Neural progenitor cell (in vitro differentiated cells): ENCODE measurements around the gene MMP25. TPM values are rescaled to one million over a fixed set of nuclear protein-coding genes. Genes with fewer than 3 reads are reported as not detected.

ENCODE experiments used
- DNase-seq: peaks from one replicate; pipeline ENCODE4 v3.0.0-alpha.2; 2016; ENCODE audit warnings: low spot score
- H2AFZ ChIP-seq: fragments of 200-600 bp; sonication (generic); replicated peaks from 2 replicates; pipeline ENCODE4 v1.6.1; 2016; ENCODE audit warnings: antibody characterized with exemption
- H3F3A ChIP-seq: fragments of 200-600 bp; sonication (generic); 2 replicates; pipeline ENCODE4 v1.6.1; 2016; ENCODE audit warnings: antibody characterized with exemption, low read depth
- H3K27ac ChIP-seq: fragments of 200-600 bp; sonication (generic); 2 replicates; pipeline ENCODE4 v1.5.1; 2016; ENCODE audit warnings: mild to moderate bottlenecking
- H3K27me3 ChIP-seq: fragments of 200-600 bp; sonication (generic); 2 replicates; pipeline ENCODE4 v1.6.1; 2016; ENCODE audit warnings: mild to moderate bottlenecking, moderate library complexity
- H3K36me3 ChIP-seq: fragments of 200-600 bp; sonication (generic); 2 replicates; pipeline ENCODE4 v1.5.1; 2016
- H3K4me1 ChIP-seq: fragments of 200-600 bp; sonication (generic); 2 replicates; pipeline ENCODE4 v1.6.1; 2016; ENCODE audit warnings: mixed run types
- H3K4me2 ChIP-seq: fragments of 200-600 bp; sonication (generic); 2 replicates; pipeline ENCODE4 v1.6.1; 2016
- H3K4me3 ChIP-seq: fragments of 200-600 bp; sonication (generic); 2 replicates; pipeline ENCODE4 v1.5.1; 2016
- H3K79me2 ChIP-seq: fragments of 200-600 bp; sonication (generic); 2 replicates; pipeline ENCODE4 v1.6.1; 2016; ENCODE audit warnings: low read depth
- H3K9ac ChIP-seq: fragments of 200-600 bp; sonication (generic); 2 replicates; pipeline ENCODE4 v1.6.1; 2016
- H3K9me3 ChIP-seq: fragments of 200-600 bp; sonication (generic); 2 replicates; pipeline ENCODE4 v1.5.1; 2016; ENCODE audit warnings: low read depth
- H4K20me1 ChIP-seq: fragments of 200-600 bp; sonication (generic); 2 replicates; pipeline ENCODE4 v1.6.1; 2016; ENCODE audit warnings: low read depth
- H3K27ac Mint-ChIP-seq: 3 replicates; pipeline ENCODE4 v1.8.0; 2021; ENCODE audit warnings: mixed read lengths
- H3K27me3 Mint-ChIP-seq: 2 replicates; pipeline ENCODE4 v1.8.0; 2022; ENCODE audit warnings: low read depth, mild to moderate bottlenecking, inconsistent platforms, moderate library complexity, mixed read lengths; ENCODE audit not compliant: insufficient read depth
- H3K36me3 Mint-ChIP-seq: 3 replicates; pipeline ENCODE4 v1.8.0; 2021; ENCODE audit warnings: mixed read lengths
- H3K4me1 Mint-ChIP-seq: 3 replicates; pipeline ENCODE4 v1.8.0; 2021; ENCODE audit warnings: mixed read lengths
- H3K4me3 Mint-ChIP-seq: 3 replicates; pipeline ENCODE4 v1.8.0; 2021; ENCODE audit warnings: mild to moderate bottlenecking, moderate library complexity, mixed read lengths
- H3K9me3 Mint-ChIP-seq: 3 replicates; pipeline ENCODE4 v1.8.0; 2020; ENCODE audit warnings: mixed read lengths
- CTCF ChIP-seq: fragments of 200-600 bp; sonication (generic); IDR thresholded peaks from 2 replicates; pipeline ENCODE4 v1.5.1; 2017; ENCODE audit warnings: antibody characterized with exemption, mild to moderate bottlenecking
- EZH2 ChIP-seq: fragments of 200-600 bp; sonication (generic); IDR thresholded peaks from 2 replicates; pipeline ENCODE4 v1.6.1; 2017; ENCODE audit warnings: antibody characterized with exemption, mild to moderate bottlenecking, moderate library complexity
- EZH2phosphoT487 ChIP-seq: fragments of 200-600 bp; sonication (generic); IDR thresholded peaks from 2 replicates; pipeline ENCODE4 v1.6.1; 2017; ENCODE audit warnings: antibody characterized with exemption
- total RNA-seq: library from RNA; depleted of rRNA; stranded (reverse); fragments of >200 nt; gene quantifications from 2 replicates; pipeline ENCODE4 v1.2.3, GENCODE V29; 2015; ENCODE audit warnings: low replicate concordance

The MMP25 gene
- total RNA-seq, 1 donor from 2014 or later, result 0.58 TPM

GRCh38 chr16:3023669-3024478, 22.5 kb upstream of the MMP25 start, which contains the start of the genes HCFC1R1 and THOC6:
Gene HCFC1R1, minus strand, starts transcription at chr16:3023942. Its CDS starts 1 bp downstream, at chr16:3023941.
Gene THOC6, plus strand, starts transcription at chr16:3024035. Its CDS starts 292 bp downstream, at chr16:3024327.
- peak within 1 kb of the TSS; percentile 84 for H3K4me2 ChIP-seq
- no peaks in the 10 kb centered on the region for H3K9me3 ChIP-seq
- Mint-ChIP-seq H3K4me1 (peaks cover 42% of the 10 kb centered on the region), H3K27ac (peak within 1 kb of the TSS; percentile 82), H3K27me3 (peaks cover 30% of the 10 kb centered on the region), H3K4me3 (peak within 1 kb of the TSS; percentile 93), H3K36me3 (peaks cover 6% of the 10 kb centered on the region), H3K9me3 (no peaks in the 10 kb centered on the region)
- no peak within 1 kb of the TSS for H3K27ac ChIP-seq
- H2AFZ ChIP-seq, result peak within 1 kb of the TSS; percentile 82
- H3F3A ChIP-seq, result peaks cover 52% of the 10 kb centered on the region
- peaks cover 56% of the 10 kb centered on the region for H4K20me1 ChIP-seq
- H3K4me1 ChIP-seq, result peaks cover 19% of the 10 kb centered on the region
- H3K27me3 ChIP-seq, result peaks cover 20% of the 10 kb centered on the region
- H3K79me2 ChIP-seq, result peaks cover 10% of the 10 kb centered on the region
- no peak within 1 kb of the TSS for H3K9ac ChIP-seq
- TF ChIP-seq CTCF (no peak), EZH2 (no peak), EZH2phosphoT487 (no peak)
- H3K4me3 ChIP-seq, result peak within 1 kb of the TSS; percentile 75
- DNase-seq, result peak; percentile 99
- H3K36me3 ChIP-seq, result no peaks in the 10 kb centered on the region

GRCh38 chr16:3025032-3026002, 21.0 kb upstream of the MMP25 start:
- Histone ChIP-seq H3K4me1 (peaks cover 19% of the 10 kb centered on the region), H3K4me2 (no peak overlapping the region), H4K20me1 (peaks cover 58% of the 10 kb centered on the region), H3K4me3 (no peak overlapping the region), H3K9me3 (no peaks in the 10 kb centered on the region), H3F3A (peaks cover 41% of the 10 kb centered on the region), H3K79me2 (peaks cover 10% of the 10 kb centered on the region), H3K27me3 (peaks cover 19% of the 10 kb centered on the region), H3K9ac (no peak overlapping the region), H3K27ac (no peak overlapping the region), H3K36me3 (no peaks in the 10 kb centered on the region), H2AFZ (no peak overlapping the region)
- Mint-ChIP-seq H3K9me3 (no peaks in the 10 kb centered on the region), H3K36me3 (peaks cover 9% of the 10 kb centered on the region), H3K4me3 (peak overlapping the region; percentile 58), H3K4me1 (peaks cover 42% of the 10 kb centered on the region), H3K27me3 (peaks cover 22% of the 10 kb centered on the region), H3K27ac (no peak overlapping the region)
- DNase-seq, result no peak
- TF ChIP-seq EZH2 (no peak), CTCF (no peak), EZH2phosphoT487 (no peak)

GRCh38 chr16:3026003-3026378, 20.4 kb upstream of the MMP25 start:
- no peaks in the 10 kb centered on the region for H3K9me3 Mint-ChIP-seq
- DNase-seq, result no peak
- peaks cover 39% of the 10 kb centered on the region for H3K4me1 Mint-ChIP-seq
- Histone ChIP-seq H3K36me3 (no peaks in the 10 kb centered on the region), H3K9me3 (no peaks in the 10 kb centered on the region), H3K9ac (no peak overlapping the region), H3K4me1 (peaks cover 19% of the 10 kb centered on the region), H3K4me3 (no peak overlapping the region), H2AFZ (no peak overlapping the region), H3F3A (peaks cover 34% of the 10 kb centered on the region), H3K27ac (no peak overlapping the region), H4K20me1 (peaks cover 53% of the 10 kb centered on the region), H3K4me2 (no peak overlapping the region), H3K27me3 (peaks cover 12% of the 10 kb centered on the region), H3K79me2 (peaks cover 10% of the 10 kb centered on the region)
- peaks cover 9% of the 10 kb centered on the region for H3K36me3 Mint-ChIP-seq
- H3K27ac Mint-ChIP-seq, result no peak overlapping the region
- TF ChIP-seq CTCF, result no peak
- no peak for TF ChIP-seq EZH2
- TF ChIP-seq EZH2phosphoT487, result no peak
- H3K27me3 Mint-ChIP-seq, result peaks cover 22% of the 10 kb centered on the region
- H3K4me3 Mint-ChIP-seq, result peak overlapping the region; percentile 38
